Fibroblast of skin of back (primary cell): ENCODE measurements around the gene TIMP2. TPM values are rescaled to one million over a fixed set of nuclear protein-coding genes. Genes with fewer than 3 reads are reported as not detected.
A peak's percentile ranks its signal among the peaks of the same experiment; 100 is the strongest.
"Not testable (repeated sequence)": the region's sequence is repeated elsewhere in the genome, so short reads cannot be mapped to it uniquely, and the experiment has no call there.

Experiments
- DNase-seq: peaks from one replicate; pipeline ENCODE4 v3.0.0-alpha.2; 2013
- polyA plus RNA-seq, 2 experiments: library from polyadenylated mRNA; unstranded; fragments of 120-200 nt; gene quantifications; one replicate each; pipeline ENCODE4 v1.2.1, GENCODE V29; 2013; ENCODE audit not compliant: insufficient read length in 2 of 2

TIMP2 gene
- 758 TPM for polyA plus RNA-seq (2013, experiment 1 of 2; ENCODE audit: insufficient read length)
- 998 TPM for polyA plus RNA-seq (2013, experiment 2 of 2; ENCODE audit: insufficient read length)

GRCh38 chr17:78925234-78925633, at the start of gene TIMP2:
TIMP2 (minus strand) TSS chr17:78925387; CDS start chr17:78925088, 299 bp downstream.
- peak; percentile 85 for DNase-seq

GRCh38 chr17:78973792-78974520, 48.8 kb upstream of the TIMP2 start:
- no peak for DNase-seq

- peak; percentile 44 for DNase-seq
Observed at GRCh38 chr17:78973196-78973595, 48.0 kb upstream of the TIMP2 start.

- DNase-seq: no peak
Observed at GRCh38 chr17:78972507-78973105, 47.4 kb upstream of the TIMP2 start.

GRCh38 chr17:78971756-78972506, 46.7 kb upstream of the TIMP2 start:
- DNase-seq: no peak

- peak; percentile 67 for DNase-seq
Observed at GRCh38 chr17:78970834-78971755, 45.9 kb upstream of the TIMP2 start.

- DNase-seq: no peak
Observed at GRCh38 chr17:78969865-78970264, 44.7 kb upstream of the TIMP2 start.

- DNase-seq: no peak
Observed at GRCh38 chr17:78967782-78968362, 42.7 kb upstream of the TIMP2 start.

- DNase-seq: no peak
Observed at GRCh38 chr17:78966910-78967600, 41.9 kb upstream of the TIMP2 start.

- no peak for DNase-seq
Observed at GRCh38 chr17:78966123-78966813, 41.1 kb upstream of the TIMP2 start.

- no peak for DNase-seq
Observed at GRCh38 chr17:78965491-78965924, 40.3 kb upstream of the TIMP2 start.

- no peak for DNase-seq
Observed at GRCh38 chr17:78963378-78963777, 38.2 kb upstream of the TIMP2 start.

GRCh38 chr17:78962984-78963348, 37.8 kb upstream of the TIMP2 start:
- not testable (repeated sequence) for DNase-seq

GRCh38 chr17:78962345-78962983, 37.3 kb upstream of the TIMP2 start:
- peak; percentile 62 for DNase-seq

GRCh38 chr17:78961571-78961970, 36.4 kb upstream of the TIMP2 start:
- no peak for DNase-seq

GRCh38 chr17:78960928-78961327, 35.7 kb upstream of the TIMP2 start:
- no peak for DNase-seq

GRCh38 chr17:78959803-78960202, 34.6 kb upstream of the TIMP2 start:
- no peak for DNase-seq

GRCh38 chr17:78958641-78959127, 33.5 kb upstream of the TIMP2 start:
- DNase-seq: no peak

GRCh38 chr17:78957128-78957527, 31.9 kb upstream of the TIMP2 start:
- DNase-seq: peak; percentile 74

- no peak for DNase-seq
Observed at GRCh38 chr17:78956254-78956653, 31.1 kb upstream of the TIMP2 start.
